Small intestine (tissue), 16 donors: Measurements from ENCODE around the gene RNASE11. TPM values are rescaled to one million over a fixed set of nuclear protein-coding genes. Genes with fewer than 3 reads are reported as not detected.
A peak's percentile ranks its signal among the peaks of the same experiment; 100 is the strongest.

Experiments used
- DNase-seq, 2 donors: peaks; one replicate each; pipeline versions ENCODE4 v3.0.0 to v3.0.0-alpha.2; 2013
- FAIRE-seq: peaks from 2 replicates; lab custom pipeline; 2012; peaks lifted over from hg19 to GRCh38; lab: Jason Lieb, UNC
- H3K27ac ChIP-seq, 3 donors: one replicate each; pipeline ENCODE4 v1.5.1; 2013; ENCODE audit warnings: low read length in 2 of 3, mild to moderate bottlenecking in 2 of 3, control low read depth in 1 of 3, inconsistent platforms in 1 of 3, low read depth in 1 of 3, moderate library complexity in 1 of 3
- H3K27me3 ChIP-seq, 3 donors: one replicate each; pipeline ENCODE4 v1.6.1; 2013; ENCODE audit warnings: low read length in 3 of 3, inconsistent platforms in 1 of 3; ENCODE audit not compliant: control insufficient read depth in 3 of 3, insufficient read depth in 3 of 3
- H3K36me3 ChIP-seq, 3 donors: one replicate each; pipeline ENCODE4 v1.6.1; 2013; ENCODE audit warnings: low read length in 3 of 3, inconsistent platforms in 1 of 3, low read depth in 1 of 3, mild to moderate bottlenecking in 1 of 3, moderate library complexity in 1 of 3; ENCODE audit not compliant: control insufficient read depth in 3 of 3, insufficient read depth in 2 of 3
- H3K4me1 ChIP-seq, 3 donors: one replicate each; pipeline ENCODE4 v1.6.1; 2013; ENCODE audit warnings: low read length in 2 of 3, inconsistent platforms in 1 of 3, low read depth in 1 of 3, mild to moderate bottlenecking in 1 of 3, moderate library complexity in 1 of 3; ENCODE audit not compliant: control insufficient read depth in 3 of 3, insufficient read depth in 2 of 3
- H3K4me3 ChIP-seq, 3 donors: one replicate each; pipeline ENCODE4 v1.5.1; 2013; ENCODE audit warnings: low read length in 3 of 3, control low read depth in 1 of 3, inconsistent platforms in 1 of 3, low read depth in 1 of 3, mild to moderate bottlenecking in 1 of 3, moderate library complexity in 1 of 3
- H3K9me3 ChIP-seq, 2 donors: one replicate each; pipeline ENCODE4 v1.6.1; 2013; ENCODE audit warnings: low read depth in 1 of 2, low read length in 1 of 2; ENCODE audit not compliant: control insufficient read depth in 2 of 2, insufficient read depth in 1 of 2
- WGBS, 3 donors: extraction: QIAGEN DNeasy Blood & Tissue Kit; methylation state at CpG; one replicate each; pipeline ENCODE4 v1.1.7; 2013; 5-methylcytosine and 5-hydroxymethylcytosine counted together
- long read RNA-seq, 10 donors: transcript quantifications; one replicate each; lab custom pipeline, GENCODE V29; 2026
- polyA plus RNA-seq, 4 donors: library from polyadenylated mRNA; stranded (reverse) in 3 of 4; unstranded in 1 of 4; fragments of 200-250 nt in 3 of 4; fragments of 120-200 nt in 1 of 4; gene quantifications; one replicate each; pipeline versions ENCODE4 v1.2.1 to v1.2.3, GENCODE V29; 2013
- donor health status: healthy with polysubstance abuse.
- donor health status: control.
- donor health status: control.
- donor health status: Bipolar disorder and iron deficiency.
- donor health status: healthy.

The RNASE11 gene
- not detected for polyA plus RNA-seq
- long read RNA-seq, donor 1 = 0 reads
- long read RNA-seq, donor 2 = 0 reads
- long read RNA-seq, donor 3 = 0 reads
- long read RNA-seq, donor 4 = 0 reads
- long read RNA-seq, donor 5 = 0 reads
- long read RNA-seq, donor 6 = 0 reads
- long read RNA-seq, donor 7 = 0 reads
- long read RNA-seq, donor 8 = 0 reads
- long read RNA-seq, donor 9 = 0 reads
- long read RNA-seq, donor 10 = 0 reads

DNA sequence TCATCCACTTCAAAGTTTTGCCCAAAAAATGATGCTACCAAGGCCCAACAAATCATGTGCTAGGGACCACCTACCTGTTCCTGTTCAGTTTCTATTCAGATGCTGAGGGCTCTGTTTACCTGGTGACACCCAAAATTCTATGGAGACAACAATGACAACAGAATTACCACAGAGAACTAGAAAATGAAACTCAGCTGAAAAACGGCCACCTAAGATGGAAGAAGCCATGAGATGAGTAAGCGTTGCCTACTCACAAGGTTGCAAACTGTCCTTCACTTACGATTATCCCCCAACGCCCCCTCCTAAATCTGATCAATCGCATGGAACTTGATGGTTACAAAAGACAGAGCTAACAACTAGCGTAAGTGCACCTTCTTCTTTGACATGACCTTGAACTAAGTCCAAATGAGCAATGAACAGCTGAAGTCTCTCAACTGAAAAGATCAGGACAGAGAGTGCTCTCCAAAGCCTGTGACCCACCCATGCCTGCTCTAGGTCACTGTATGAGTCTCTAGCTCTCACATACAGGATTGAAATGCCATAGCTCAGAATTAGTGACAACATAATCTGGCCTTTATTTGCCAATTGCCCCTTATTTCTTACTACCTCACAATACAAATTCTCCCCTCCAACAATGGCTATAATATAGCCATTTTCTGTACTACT, at the start of gene RNASE11:
RNASE11 (minus strand) TSS at position 513 of the 666 bp plus-strand sequence.
- 60 to 82% (median 62%) methylated on average over 6 of the region's 6 CpGs for WGBS, 3 donors
- Histone ChIP-seq H3K27ac (no peak within 1 kb of the TSS), H3K4me3 (no peak within 1 kb of the TSS), H3K4me1 (no peaks in the 10 kb centered on the region), H3K36me3 (no peaks in the 10 kb centered on the region), H3K9me3 (no peaks in the 10 kb centered on the region), H3K27me3 (peaks cover 0 to 2% (median 0%) of the 10 kb centered on the region in 3 donors)
- FAIRE-seq = no peak
- no peak for DNase-seq

DNA sequence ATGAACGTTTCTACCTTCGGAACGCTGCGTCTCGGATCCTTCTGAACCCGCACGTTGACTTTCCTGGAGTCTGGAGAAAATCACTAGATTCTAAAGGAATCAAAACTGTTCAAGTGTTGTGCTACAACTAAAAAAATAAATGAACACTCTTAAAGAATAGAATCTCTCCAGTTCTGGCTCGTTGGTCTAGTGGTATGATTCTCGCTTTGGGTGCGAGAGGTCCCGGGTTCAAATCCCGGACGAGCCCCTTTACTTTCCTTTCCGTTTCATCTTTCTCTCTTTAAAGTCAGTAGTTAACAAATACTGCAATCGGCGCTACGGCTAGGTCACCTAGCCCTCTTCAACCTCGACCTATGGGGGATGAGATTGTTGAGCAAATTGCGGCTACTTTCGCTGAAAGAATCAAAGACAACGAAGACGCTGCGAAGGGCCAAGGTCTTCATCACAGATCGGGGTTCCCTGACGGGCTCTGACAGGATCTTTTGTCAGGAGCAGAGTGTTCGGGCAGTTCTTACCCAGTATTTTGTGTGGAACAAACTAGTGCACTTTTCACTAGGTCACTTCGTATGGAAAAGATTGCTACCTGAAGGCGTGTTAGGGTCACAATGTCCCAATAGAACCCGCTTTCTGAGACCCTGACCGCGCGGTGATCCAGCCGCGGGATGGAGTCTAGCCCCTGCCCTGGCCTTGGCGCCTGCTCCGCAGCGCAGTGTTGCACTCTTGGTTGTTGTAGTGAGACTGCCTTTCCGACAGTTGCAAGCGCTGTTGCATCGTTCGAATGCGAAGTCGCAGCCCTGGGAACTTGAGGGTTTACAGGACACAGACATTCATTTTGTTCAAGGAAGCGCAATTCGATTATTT, 45.3 kb upstream of the RNASE11 start:
- Histone ChIP-seq H3K27ac (no peak overlapping the region), H3K9me3 (no peaks in the 10 kb centered on the region), H3K36me3 (no peaks in the 10 kb centered on the region), H3K4me3 (peak overlapping the region; percentile 21 to 48 (median 26)), H3K27me3 (peaks cover 0 to 40% (median 0%) of the 10 kb centered on the region in 3 donors), H3K4me1 (peaks cover 0 to 5% (median 0%) of the 10 kb centered on the region in 3 donors)
- FAIRE-seq (no peak), DNase-seq (peak; percentile 52 to 72)
- 5 to 27% (median 22%) methylated on average over 45 of the region's 45 CpGs for WGBS, 3 donors

DNA sequence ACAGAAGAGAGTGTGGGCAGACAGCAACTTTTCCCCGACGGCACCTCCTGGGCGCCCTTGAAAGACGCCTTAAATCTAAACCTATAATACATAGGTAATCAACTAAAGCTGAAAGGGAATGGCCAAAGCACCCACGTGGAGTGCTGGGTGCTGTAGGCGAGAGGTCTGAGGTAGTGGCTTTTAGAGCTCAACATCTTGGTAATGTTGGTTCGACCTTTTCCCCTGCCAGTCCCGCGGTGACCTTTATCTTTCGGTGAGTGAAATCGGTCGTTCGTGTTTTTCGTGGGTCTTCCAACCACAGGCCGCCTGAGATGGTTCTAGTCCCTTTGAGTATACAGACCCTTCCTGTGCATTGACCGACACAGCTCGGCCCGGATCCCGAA, 44.6 kb upstream of the RNASE11 start:
- 1 to 2% (median 1%) methylated on average over 19 of the region's 19 CpGs for WGBS, 3 donors
- peak in 1 of 2 donors; percentile 28 for DNase-seq
- H3K36me3 ChIP-seq = no peaks in the 10 kb centered on the region
- H3K27me3 ChIP-seq = peaks cover 0 to 46% (median 0%) of the 10 kb centered on the region in 3 donors
- FAIRE-seq = no peak
- no peaks in the 10 kb centered on the region for H3K9me3 ChIP-seq
- peak overlapping the region; percentile 21 to 48 (median 26) for H3K4me3 ChIP-seq
- H3K27ac ChIP-seq = no peak overlapping the region
- peaks cover 0 to 5% (median 0%) of the 10 kb centered on the region in 3 donors for H3K4me1 ChIP-seq

DNA sequence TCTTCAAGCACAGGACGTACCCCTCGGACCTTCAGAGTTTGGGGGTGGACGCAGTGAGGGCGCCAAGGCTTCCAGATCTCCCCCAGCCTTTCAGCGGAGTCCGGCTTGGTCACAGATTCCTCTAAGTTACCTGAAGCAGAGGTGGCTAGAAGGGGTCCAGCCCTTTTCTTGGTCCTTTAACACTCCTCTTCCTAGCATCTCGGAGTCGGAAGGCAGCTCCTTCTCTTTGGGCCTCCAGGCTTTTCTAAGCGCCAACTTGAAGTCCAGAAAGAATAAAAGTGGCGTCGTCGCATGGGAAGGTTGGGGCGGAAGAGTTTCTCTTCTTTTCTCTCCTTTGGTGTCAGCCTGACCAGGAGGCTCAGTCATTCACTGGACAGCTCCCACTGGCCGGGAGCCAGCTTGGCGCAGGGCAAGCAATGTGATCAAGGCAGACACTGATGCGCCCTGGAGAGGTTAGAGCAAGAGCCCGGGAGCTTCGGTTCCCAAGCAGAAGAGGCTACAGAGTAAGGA, 44.1 kb upstream of the RNASE11 start:
- Histone ChIP-seq H3K27ac (no peak overlapping the region), H3K9me3 (no peaks in the 10 kb centered on the region), H3K27me3 (peaks cover 0 to 48% (median 0%) of the 10 kb centered on the region in 3 donors), H3K4me3 (peak overlapping the region in 2 of 3 donors; percentile 34 to 48), H3K4me1 (peaks cover 0 to 5% (median 0%) of the 10 kb centered on the region in 3 donors), H3K36me3 (no peaks in the 10 kb centered on the region)
- DNase-seq (peak; percentile 59 to 70), FAIRE-seq (no peak)
- 1 to 3% (median 1%) methylated on average over 18 of the region's 18 CpGs for WGBS, 3 donors

DNA sequence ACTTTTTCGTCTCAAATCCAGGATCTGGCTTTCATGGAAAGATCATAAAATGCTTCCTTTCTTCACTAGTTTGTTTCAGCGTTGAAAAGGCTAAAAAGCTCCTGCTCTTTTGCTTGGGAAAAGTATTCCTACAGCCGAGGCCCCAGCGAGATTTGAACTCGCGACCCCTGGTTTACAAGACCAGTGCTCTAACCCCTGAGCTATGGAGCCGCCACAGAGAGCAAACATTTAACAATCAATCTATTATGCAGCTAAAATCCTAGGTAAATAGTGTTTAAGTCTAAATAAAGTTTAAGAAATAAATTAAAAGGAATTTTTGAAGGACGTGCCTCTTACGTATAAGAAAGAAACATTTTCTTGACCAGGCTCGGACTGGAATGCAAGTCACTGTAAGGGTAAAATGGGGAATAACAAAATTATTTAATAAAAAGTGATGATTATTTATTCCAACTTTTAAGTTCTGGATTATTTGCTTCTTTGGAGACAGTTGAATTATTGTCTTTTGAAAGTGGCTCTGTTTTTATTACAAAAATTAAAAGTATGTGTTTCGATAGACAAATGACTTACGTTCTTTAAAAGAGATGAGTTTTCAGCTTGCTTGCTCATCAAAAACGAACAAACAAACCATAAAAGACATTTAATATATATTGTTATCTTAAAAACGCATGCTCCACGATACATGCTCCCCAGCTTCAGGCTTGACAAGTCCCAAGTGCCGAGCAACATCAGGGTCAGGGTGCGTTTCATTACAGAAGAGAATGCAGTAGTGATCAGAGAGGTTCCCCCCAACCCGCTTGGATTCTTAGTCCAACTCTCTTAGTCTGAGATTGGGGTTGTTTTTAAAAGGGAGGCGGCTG, 43.5 kb upstream of the RNASE11 start:
- DNase-seq (peak; percentile 61 to 63), FAIRE-seq (no peak)

DNA sequence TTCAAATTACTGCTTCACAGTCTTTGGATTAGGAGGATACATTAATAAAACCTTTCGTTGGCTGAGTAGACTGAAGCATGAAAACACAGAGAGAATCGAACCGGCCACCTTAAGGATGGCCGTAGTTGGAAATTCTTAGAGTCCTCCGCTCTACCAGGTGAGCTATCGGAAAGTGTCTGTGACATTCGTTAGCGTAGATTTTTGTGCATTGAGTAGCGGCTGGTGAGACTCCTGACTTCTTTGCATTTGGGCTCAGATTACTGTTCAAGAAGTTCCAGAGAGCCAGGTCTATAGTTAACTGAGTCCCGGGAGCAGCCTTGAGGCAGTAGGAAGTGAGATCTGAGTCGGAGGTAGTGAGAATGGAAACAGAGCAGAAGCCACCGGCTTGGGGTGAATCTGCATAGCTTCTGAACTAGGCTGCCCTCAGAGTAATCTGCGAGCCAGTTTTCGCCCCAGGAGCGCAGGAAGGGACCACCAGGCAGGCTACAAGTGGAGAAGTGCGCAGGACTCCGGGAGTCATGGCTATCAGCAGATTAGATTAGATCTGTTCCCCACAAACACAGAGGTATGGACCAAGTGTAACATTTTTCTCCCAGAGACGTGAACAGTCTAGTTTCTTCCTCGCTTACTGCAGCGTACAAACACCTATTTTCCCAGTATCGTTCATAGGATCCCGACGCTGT, 42.7 kb upstream of the RNASE11 start:
- Histone ChIP-seq H3K9me3 (no peaks in the 10 kb centered on the region), H3K36me3 (no peaks in the 10 kb centered on the region), H3K27me3 (peaks cover 0 to 59% (median 0%) of the 10 kb centered on the region in 3 donors), H3K4me3 (peak overlapping the region; percentile 2 to 43 (median 33)), H3K27ac (peak overlapping the region; percentile 12 to 71 (median 50)), H3K4me1 (peaks cover 0 to 6% (median 5%) of the 10 kb centered on the region in 3 donors)
- DNase-seq = peak; percentile 65 to 83
- WGBS, 3 donors = 3% methylated on average over 23 of the region's 23 CpGs
- no peak for FAIRE-seq

More for the DNA sequence above, 43.5 kb upstream of the RNASE11 start:
- peaks cover 0 to 5% (median 2%) of the 10 kb centered on the region in 3 donors for H3K4me1 ChIP-seq
- peak overlapping the region in 2 of 3 donors; percentile 34 to 48 for H3K4me3 ChIP-seq
- no peaks in the 10 kb centered on the region for H3K9me3 ChIP-seq
- H3K27ac ChIP-seq = peak overlapping the region in 2 of 3 donors; percentile 50 to 71
- WGBS, 3 donors = 0 to 1% (median 1%) methylated on average over 19 of the region's 19 CpGs
- peaks cover 0 to 54% (median 0%) of the 10 kb centered on the region in 3 donors for H3K27me3 ChIP-seq
- H3K36me3 ChIP-seq = no peaks in the 10 kb centered on the region

DNA sequence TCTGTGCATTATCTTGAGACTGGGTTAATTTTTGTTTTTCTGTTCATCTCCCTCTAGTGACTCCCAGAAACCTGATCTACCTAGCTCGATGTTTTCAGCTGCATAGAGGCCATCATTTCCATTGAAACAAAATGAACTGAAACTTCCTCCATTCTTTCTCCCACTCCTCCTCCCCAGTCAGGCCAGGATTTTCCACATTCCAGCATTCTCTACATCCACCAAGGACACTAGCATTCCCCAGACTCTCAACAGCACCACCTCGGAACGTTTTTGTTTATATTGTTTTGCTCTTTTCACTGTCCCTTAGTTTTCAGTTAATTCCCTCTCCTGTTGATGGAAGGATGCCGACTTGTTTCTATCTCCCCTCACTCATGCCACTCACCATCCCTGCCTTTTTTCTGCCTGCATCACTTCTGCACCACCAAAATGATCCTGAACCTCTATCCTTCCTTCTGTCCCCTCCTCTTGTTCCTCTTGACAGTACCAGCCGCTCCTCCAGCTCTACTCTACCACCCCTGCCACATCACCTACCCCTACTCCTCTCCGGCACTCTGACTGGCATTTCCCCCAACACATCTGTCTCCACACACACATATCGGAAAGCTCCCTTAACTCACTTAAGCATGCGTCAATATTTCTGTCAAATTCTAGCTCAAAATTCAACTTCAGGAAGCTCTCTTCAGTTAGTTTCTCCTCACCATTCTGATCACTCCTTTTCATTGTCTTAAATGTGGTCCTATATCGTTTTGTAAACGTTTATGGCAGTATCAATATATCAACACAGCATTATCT, 40.5 kb upstream of the RNASE11 start:
- Histone ChIP-seq H3K4me1 (peaks cover 4 to 11% (median 5%) of the 10 kb centered on the region in 3 donors), H3K36me3 (no peaks in the 10 kb centered on the region), H3K9me3 (no peaks in the 10 kb centered on the region), H3K4me3 (no peak overlapping the region), H3K27ac (no peak overlapping the region), H3K27me3 (peaks cover 0 to 55% (median 0%) of the 10 kb centered on the region in 3 donors)
- DNase-seq (no peak), FAIRE-seq (no peak)
- 46 to 59% (median 55%) methylated on average over 10 of the region's 10 CpGs for WGBS, 3 donors
